NCI-H1048 (cell line): Measurements from ENCODE around the gene SLC37A1.

Source experiments
- DNase-seq: peaks from one replicate; lab custom pipeline; 2025; lab: John Stamatoyannopoulos, UW

SLC37A1 gene

GRCh38 chr21:42527489-42528158 lies 14.0 kb downstream of the SLC37A1 start:
- no peak for DNase-seq

- DNase-seq: no peak
Observed at GRCh38 chr21:42530167-42530518, 16.5 kb downstream of the SLC37A1 start.

- no peak for DNase-seq
Observed at GRCh38 chr21:42531771-42532170, 18.1 kb downstream of the SLC37A1 start.

- DNase-seq: no peak
Observed at GRCh38 chr21:42532466-42533181, 19.0 kb downstream of the SLC37A1 start.

- DNase-seq: no peak
Observed at GRCh38 chr21:42533306-42533962, 19.8 kb downstream of the SLC37A1 start.

GRCh38 chr21:42533963-42534355 lies 20.3 kb downstream of the SLC37A1 start:
- DNase-seq: no peak

GRCh38 chr21:42534421-42535378 lies 21.0 kb downstream of the SLC37A1 start:
- DNase-seq: no peak

GRCh38 chr21:42535602-42536171 lies 22.0 kb downstream of the SLC37A1 start:
- no peak for DNase-seq

- DNase-seq: no peak
Observed at GRCh38 chr21:42536601-42537000, 22.9 kb downstream of the SLC37A1 start.

GRCh38 chr21:42537106-42537742 lies 23.6 kb downstream of the SLC37A1 start:
- no peak for DNase-seq

- no peak for DNase-seq
Observed at GRCh38 chr21:42538479-42539275, 25.0 kb downstream of the SLC37A1 start.

- DNase-seq: no peak
Observed at GRCh38 chr21:42539342-42539741, 25.7 kb downstream of the SLC37A1 start.

- DNase-seq: no peak
Observed at GRCh38 chr21:42539931-42540343, 26.3 kb downstream of the SLC37A1 start.

- no peak for DNase-seq
Observed at GRCh38 chr21:42540396-42540795, 26.7 kb downstream of the SLC37A1 start.

- DNase-seq: no peak
Observed at GRCh38 chr21:42541174-42541573, 27.5 kb downstream of the SLC37A1 start.

GRCh38 chr21:42541618-42542017 lies 28.0 kb downstream of the SLC37A1 start:
- DNase-seq: no peak

GRCh38 chr21:42542196-42542595 lies 28.5 kb downstream of the SLC37A1 start:
- DNase-seq: no peak

- DNase-seq: no peak
Observed at GRCh38 chr21:42542596-42542995, 28.9 kb downstream of the SLC37A1 start.

GRCh38 chr21:42543106-42543847 lies 29.6 kb downstream of the SLC37A1 start:
- no peak for DNase-seq

GRCh38 chr21:42544544-42544943 lies 30.9 kb downstream of the SLC37A1 start:
- DNase-seq: no peak
